Activated T-helper 9 cell treated with anti-CD3 and anti-CD28 coated beads, Interleukin-2, amount 50 U/mL, for 16 hours (primary cell): ENCODE measurements around the gene GFM1.
"Not testable (repeated sequence)": the region's sequence is repeated elsewhere in the genome, so short reads cannot be mapped to it uniquely, and the experiment has no call there.

Experiments used
- DNase-seq: peaks from one replicate; pipeline ENCODE4 v3.0.0-alpha.2; 2020; ENCODE audit warnings: low read depth

The GFM1 gene

DNA sequence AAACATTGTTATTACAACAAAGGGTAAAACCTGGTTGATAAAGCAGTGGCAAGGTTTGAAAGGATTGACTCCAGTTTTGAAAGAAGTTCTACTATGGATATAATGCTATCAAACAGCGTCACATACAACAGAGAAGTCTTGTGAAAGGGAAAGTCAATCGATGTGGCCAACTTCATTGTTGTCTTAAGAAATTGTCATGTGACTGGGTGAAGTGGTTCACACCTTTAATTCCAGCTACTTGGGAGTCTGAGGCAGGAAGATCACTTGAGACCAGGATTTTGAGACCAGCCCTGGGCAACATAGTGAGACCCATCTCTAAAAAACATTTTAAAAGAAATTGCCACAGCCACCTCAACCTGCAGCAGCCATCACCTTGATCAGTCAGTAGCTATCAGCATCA, 34.4 kb downstream of the GFM1 start:
- no peak for DNase-seq

DNA sequence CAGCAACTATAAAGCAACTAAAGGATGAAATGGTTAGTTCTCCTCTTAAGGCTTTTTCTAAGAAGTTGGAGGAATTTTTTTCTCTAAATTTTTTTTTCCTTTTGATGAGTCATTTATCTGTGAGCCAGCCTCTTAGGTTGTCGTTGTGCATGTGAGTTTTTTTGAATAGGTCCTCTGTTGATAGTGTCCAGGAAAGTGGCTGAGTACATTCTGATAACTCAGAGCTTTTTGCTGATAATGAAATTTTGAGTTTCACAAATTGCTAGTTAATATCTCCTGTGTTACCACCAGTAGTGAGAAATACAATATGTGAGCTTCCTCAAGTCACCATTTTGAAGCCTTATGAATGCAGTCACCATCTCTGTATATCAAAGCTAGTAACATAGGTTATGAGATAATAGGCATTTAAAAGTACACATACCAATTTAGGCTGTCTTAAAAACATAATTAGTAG, 35.2 kb downstream of the GFM1 start:
- DNase-seq = no peak

DNA sequence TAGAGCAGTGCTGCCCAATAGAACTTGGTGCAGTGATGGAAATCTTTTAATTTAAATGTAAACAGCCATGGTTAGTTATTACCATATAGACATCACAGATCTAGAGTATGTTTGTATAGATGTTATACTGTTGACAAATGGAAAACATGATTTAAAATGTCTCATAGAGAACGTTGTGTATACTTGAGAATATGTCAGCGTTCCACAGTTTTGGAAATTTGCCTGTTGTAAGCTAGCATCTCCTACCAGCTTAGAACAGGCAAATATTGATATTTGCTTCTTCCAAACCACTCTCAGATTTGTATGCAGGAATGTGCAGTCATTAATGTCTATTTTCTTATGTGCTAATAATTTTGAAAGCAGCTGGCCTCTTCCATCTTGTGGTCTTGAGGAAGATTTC, 36.5 kb downstream of the GFM1 start:
- DNase-seq = no peak

- DNase-seq = no peak
These were observed 39.1 kb downstream of the GFM1 start for GRCh38 chr3:158683230-158683962.

DNA sequence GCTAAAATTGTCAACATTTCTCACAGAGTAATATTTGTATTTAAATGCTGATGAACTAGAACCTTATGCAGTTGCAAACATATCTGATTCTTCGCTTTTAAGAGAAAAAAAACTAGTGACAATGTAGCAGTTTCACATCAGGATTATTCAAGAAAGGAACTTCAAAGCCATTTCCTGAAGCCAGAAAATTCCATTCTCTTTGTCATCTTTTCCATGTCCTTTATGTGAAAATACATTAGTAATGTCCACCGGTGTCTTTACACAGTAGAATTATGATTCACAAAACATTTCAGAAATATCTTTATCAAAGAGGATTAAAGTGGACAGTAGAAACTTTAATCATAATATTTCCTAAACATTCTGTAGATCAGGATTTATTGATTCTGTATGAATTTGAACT, 40.8 kb downstream of the GFM1 start:
- no peak for DNase-seq

DNA sequence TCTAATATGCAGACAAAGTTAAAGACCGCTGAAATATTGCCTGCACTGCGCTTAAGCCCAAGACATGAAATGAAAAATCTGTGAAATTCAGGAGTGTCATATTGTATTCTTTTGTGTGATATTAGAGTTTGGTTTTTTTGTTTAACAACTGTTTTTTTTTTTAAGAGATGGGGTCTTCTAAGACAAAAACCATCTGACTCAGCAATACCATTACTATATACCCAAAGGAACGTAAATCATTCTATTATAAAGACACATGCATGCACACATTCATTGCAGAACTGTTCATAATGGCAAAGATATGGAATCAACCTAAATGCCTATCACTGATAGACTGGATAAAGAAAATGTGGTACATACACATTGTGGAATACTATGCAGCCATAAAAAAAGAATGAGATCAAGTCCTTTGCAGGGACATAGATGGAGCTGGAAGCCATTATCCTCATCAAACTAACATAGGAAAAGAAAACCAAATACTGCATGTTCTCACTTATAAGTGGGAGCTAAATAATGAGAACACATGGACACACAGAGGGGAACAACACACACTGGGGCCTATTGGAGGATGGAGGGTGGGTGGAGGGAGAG, 49.6 kb downstream of the GFM1 start:
- DNase-seq = not testable (repeated sequence)

GRCh38 chr3:158696618-158697017, 52.3 kb downstream of the GFM1 start:
- DNase-seq = no peak

DNA sequence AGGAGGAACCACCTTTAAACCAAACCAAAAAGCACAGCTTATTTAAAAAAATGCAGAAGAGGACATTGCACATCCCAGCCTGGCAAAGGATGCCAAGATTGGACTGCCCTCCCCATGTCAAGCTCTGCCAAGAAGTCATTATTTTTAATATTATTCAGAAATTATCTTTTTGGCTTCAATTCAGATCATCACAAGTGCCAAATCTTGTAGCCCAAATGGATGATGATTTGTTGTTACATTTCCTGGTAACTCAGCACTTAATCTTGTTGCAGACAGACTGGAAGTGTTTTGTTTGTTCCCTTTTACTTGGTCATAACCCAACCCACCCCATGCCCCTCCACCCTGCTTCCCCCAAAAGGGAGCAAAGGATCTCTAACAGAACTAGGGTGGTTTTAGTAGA, 56.2 kb downstream of the GFM1 start:
- DNase-seq = no peak

GRCh38 chr3:158701420-158702065, 57.2 kb downstream of the GFM1 start:
- no peak for DNase-seq

GRCh38 chr3:158702815-158703481, 58.6 kb downstream of the GFM1 start:
- DNase-seq = no peak

GRCh38 chr3:158703566-158703965, 59.2 kb downstream of the GFM1 start:
- no peak for DNase-seq

DNA sequence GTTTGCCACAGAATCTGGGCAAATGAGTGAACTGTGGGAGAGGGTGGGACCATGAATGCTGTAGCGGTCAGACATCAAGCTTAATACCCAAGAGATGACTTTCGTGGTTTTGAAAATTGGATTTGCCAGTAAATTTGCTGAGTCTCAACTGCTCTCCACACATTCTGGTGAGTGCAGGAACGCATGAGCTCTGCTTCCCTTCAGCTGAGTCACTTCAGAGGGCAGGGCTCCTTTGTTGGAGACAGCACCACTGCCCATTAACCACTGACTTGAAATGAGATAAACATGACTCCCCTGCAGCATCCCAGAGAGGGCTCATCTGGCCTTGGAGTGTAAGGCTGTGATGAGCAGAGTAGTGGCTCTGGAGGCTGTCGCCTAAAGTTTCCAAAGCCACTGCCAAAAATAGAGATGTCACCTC, 65.3 kb downstream of the GFM1 start:
- no peak for DNase-seq

DNA sequence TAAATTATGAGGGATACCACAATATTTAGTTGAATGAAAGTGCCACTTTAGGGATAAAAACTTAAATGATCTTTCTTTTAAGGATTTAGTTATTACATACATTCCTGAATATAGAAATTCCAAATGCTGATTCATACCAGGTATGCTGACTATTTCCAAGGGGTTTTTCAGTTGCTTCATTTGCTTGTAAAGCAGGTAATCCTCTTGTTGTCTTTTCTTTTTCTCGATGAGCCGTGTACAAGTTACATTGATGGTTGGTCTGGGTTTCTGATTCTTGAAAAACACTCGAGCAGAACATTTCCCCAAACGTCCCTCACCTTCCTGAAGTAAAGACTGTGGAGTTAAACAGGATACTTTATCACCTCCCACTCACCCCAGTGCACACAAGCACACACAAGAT, 66.3 kb downstream of the GFM1 start:
- no peak for DNase-seq

DNA sequence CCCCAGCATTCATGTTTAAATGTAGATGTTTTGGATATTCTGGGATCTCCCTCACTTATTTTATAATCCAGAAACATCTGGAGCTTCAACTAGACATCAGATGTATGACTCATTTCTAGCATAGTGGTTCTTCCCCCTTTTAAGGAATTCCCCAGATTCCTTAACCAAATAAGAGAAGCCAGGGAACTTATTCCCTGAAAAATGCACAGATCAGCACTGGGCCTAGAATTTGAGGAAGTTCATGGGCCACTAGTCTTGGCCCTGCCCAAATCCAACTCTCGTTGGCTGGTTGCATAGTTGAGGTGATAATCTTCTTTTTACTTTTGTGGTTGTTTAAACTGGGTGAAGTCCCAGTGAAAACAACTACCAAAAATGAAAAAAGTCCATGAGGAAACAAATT, 67.6 kb downstream of the GFM1 start:
- DNase-seq = no peak

DNA sequence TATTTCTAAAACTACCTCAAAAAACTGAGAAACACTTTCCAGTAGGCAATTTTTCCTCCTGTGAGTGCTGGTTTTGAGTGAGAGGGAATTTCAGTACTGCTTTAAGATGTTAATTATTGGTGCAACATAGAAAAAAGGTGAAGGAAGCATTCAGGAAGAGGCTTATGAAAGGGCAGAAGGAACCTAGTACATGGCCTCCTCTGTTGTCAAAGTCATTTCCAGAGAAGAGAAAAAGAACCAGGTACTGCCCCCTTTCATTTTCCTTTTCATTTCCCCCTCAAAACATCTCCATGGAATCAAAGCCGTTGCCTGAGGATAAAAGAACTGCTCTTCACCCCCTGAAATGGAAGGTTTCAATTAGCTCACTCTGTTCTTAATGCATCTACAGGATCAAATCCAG, 68.1 kb downstream of the GFM1 start:
- no peak for DNase-seq

- DNase-seq = no peak
These were observed 68.8 kb downstream of the GFM1 start for GRCh38 chr3:158713094-158713499.

GRCh38 chr3:158717576-158717975, 73.2 kb downstream of the GFM1 start:
- DNase-seq = no peak

DNA sequence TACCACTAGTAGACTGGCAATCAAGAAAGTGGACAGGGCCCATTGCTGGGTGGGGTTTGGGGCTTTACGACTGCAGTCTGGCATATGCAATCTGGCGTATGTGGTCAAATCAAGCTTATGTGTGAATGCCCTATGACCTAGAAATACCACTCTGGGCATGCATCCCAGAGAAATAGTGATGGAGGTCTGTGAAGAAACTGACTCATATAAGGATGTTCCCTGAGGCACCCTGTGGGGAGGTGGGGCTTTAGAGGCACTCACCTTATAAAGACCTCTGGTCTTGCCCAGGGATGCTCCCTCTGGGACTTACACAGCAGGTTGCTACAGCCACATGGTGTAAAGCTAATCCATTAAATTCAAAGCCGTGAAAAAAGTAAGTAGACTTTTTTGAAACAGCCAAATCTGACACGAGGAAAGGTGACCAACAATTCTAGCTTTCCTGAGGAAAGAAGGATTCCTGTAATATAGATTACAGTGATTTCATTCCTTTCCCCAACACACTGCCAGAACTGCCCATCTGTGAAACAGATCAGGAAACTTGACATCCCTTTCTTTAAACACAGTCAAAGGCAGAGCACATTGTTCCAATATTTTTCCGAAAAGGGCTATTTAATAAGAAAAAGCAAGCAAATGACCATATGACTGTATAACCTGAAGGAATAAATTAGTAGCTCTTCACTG, 74.3 kb downstream of the GFM1 start:
- DNase-seq = no peak

DNA sequence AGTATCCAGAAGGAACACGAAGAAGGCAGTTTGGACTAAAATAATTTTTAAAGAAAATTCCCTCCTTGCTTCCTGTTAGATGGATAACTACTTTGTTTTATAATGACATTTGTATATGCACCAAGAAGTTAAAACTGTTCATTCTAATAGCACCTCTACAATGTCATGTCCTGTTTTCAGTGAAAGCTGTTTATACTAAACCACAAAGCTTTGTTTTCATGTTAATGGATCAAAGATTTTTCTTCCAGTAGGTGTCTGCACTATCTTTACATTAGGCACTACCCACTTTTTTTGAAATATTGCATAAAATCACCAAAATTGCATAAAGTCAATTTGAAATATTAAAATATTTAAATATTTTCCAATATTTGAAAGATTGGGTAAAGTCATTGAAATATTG, 77.8 kb downstream of the GFM1 start:
- DNase-seq = no peak

- DNase-seq = no peak
These were observed 79.7 kb downstream of the GFM1 start for GRCh38 chr3:158723991-158724390.

GRCh38 chr3:158725348-158726011, 81.2 kb downstream of the GFM1 start:
- no peak for DNase-seq
